NCI-H774 (cell line): ENCODE measurements around the gene ARID2.

Source experiments
- DNase-seq: peaks from one replicate; lab custom pipeline; 2025; lab: John Stamatoyannopoulos, UW

The ARID2 gene

GRCh38 chr12:45768194-45768593 is 38.7 kb downstream of the ARID2 start:
- DNase-seq, result no peak

- DNase-seq, result no peak
These were observed 44.2 kb downstream of the ARID2 start for GRCh38 chr12:45773747-45774146.

GRCh38 chr12:45774508-45775162 is 45.1 kb downstream of the ARID2 start:
- no peak for DNase-seq

GRCh38 chr12:45775465-45775864 is 46.0 kb downstream of the ARID2 start:
- DNase-seq, result no peak

- no peak for DNase-seq
These were observed 46.5 kb downstream of the ARID2 start for GRCh38 chr12:45775964-45776363.

- DNase-seq, result no peak
These were observed 50.4 kb downstream of the ARID2 start for GRCh38 chr12:45779936-45780335.

- DNase-seq, result no peak
These were observed 51.6 kb downstream of the ARID2 start for GRCh38 chr12:45781080-45781479.

GRCh38 chr12:45785315-45785714 is 55.8 kb downstream of the ARID2 start:
- no peak for DNase-seq

- DNase-seq, result no peak
These were observed 59.5 kb downstream of the ARID2 start for GRCh38 chr12:45789025-45789424.

- DNase-seq, result no peak
These were observed 64.9 kb downstream of the ARID2 start for GRCh38 chr12:45794422-45794821.

GRCh38 chr12:45801625-45802024 is 72.1 kb downstream of the ARID2 start:
- no peak for DNase-seq

GRCh38 chr12:45803111-45803510 is 73.6 kb downstream of the ARID2 start:
- DNase-seq, result no peak

GRCh38 chr12:45816652-45817051 is 87.1 kb downstream of the ARID2 start:
- no peak for DNase-seq

- no peak for DNase-seq
These were observed 98.5 kb downstream of the ARID2 start for GRCh38 chr12:45827974-45828373.

- DNase-seq, result no peak
These were observed 98.9 kb downstream of the ARID2 start for GRCh38 chr12:45828402-45828801.

- no peak for DNase-seq
These were observed 102.1 kb downstream of the ARID2 start for GRCh38 chr12:45831590-45831989.

- DNase-seq, result no peak
These were observed 103.9 kb downstream of the ARID2 start for GRCh38 chr12:45833401-45833800.

- DNase-seq, result no peak
These were observed 105.3 kb downstream of the ARID2 start for GRCh38 chr12:45834809-45835208.

- DNase-seq, result no peak
These were observed 110.4 kb downstream of the ARID2 start for GRCh38 chr12:45839917-45840316.

GRCh38 chr12:45849289-45849688 is 119.8 kb downstream of the ARID2 start:
- DNase-seq, result no peak

GRCh38 chr12:45850302-45850701 is 120.8 kb downstream of the ARID2 start:
- DNase-seq, result no peak

GRCh38 chr12:45852508-45852907 is 123.0 kb downstream of the ARID2 start:
- DNase-seq, result no peak

- DNase-seq, result no peak
These were observed 124.0 kb downstream of the ARID2 start for GRCh38 chr12:45853550-45853949.

GRCh38 chr12:45863332-45863731 is 133.8 kb downstream of the ARID2 start:
- no peak for DNase-seq

GRCh38 chr12:45866299-45866698 is 136.8 kb downstream of the ARID2 start:
- DNase-seq, result no peak
